GM18499 (cell line): ENCODE measurements around the gene EEF1AKMT2.
A peak's percentile ranks its signal among the peaks of the same experiment; 100 is the strongest.

Experiments used
- ATAC-seq: cut with Tn5 transposase; IDR thresholded peaks from one replicate; pipeline ENCODE4 v1.9.1; 2021; ENCODE audit warnings: moderate number of reproducible peaks; ENCODE audit not compliant: insufficient read depth, unreplicated experiment

The EEF1AKMT2 gene

GRCh38 chr10:124724279-124725027 is 67.2 kb downstream of the EEF1AKMT2 start:
- no peak for ATAC-seq

DNA sequence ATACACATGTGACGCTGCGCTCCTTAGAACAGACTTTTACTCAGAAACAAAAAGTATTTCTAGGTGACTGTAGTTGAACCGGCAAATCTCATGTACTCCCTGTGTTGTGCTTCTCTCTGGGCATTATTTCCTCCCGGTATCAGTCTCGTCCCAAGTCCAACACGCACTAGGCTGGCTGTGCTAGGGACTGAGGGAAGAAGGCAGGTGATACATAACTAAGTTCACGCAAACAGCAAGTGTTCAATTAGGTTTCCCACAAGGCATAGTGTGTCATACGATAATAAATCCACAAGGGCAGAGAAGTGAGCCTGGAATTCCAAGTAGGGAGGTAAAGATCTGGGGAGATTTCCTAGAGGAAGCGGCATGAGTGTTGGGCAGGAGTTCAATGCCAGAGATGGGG is 67.9 kb downstream of the EEF1AKMT2 start:
- no peak for ATAC-seq

DNA sequence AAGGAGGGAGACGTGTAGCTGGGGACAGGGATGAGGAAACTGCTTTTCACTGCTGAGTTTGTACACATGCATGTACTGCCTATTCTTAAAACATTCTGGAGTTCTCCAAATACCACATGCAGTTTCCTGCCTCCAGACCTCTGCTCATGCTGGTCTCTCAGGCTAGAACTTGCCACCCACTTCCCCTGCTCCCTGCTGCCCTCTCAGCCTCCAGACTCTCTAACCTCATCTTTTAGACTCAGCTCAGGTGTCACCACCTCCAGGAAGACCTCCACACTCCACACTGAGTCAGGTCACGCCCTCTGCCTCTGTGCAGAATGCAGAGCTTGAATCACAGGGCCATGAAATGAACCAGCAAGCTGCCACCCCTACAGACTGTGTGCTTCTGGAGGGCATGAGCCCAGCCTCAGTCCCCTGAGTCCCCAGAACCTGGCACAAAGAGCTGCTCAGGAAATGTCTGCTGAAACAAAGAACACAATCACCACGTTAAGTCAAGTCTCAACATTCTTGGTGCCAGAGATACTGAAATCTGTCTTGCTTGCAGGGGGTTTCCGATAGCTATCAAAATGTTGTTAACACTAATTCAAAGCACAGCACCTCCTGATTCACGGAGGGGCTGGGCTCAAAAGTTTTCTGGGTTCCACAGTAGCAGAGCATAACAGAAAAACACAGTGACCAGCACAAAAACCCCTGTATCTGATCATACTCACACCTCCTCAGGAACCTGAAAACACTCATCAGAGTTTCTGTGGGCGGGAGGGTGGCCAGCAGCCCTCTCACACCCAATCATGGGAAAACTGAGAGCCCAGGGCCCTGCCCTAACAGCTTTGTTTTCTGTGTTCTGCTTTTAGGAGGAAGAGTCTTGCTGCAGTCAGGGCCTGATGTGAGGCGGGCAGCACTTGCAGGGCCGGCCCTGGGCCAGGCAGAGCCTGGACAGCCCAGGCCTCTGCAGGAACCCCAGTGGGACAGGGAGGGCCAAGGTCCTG is 68.6 kb downstream of the EEF1AKMT2 start:
- peak; percentile 44 for ATAC-seq

- no peak for ATAC-seq
Observed at GRCh38 chr10:124721330-124722045, 70.2 kb downstream of the EEF1AKMT2 start.

DNA sequence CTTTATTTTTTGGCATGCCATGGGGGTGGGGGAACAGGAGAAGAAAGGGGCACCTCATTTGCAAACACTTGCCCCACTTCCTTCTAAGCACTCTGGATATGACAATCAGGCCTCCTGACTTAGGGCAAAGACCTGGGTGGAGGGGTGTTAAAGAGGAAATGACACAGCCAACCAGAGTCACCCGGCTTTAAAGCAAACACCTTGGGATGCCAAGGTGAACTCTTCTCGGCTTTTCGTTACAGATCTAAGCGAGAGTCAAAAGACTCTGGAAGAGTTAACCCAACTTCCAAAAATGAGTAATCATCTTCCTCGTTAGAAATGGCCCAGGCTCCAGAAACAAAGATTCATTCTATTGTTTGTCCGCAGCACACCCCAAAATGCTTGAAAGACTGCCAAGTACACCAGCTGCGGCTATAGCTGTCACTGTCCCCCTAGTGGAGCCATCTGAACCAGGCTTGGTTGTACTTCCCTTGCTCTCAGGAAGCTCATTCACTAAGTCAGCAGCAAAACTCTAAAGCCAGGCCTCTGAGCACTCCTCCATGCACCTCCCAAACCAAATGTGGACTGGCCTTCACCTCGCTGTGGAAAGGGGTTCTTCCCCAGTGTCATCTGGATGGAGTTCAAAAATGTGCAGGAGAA is 72.4 kb downstream of the EEF1AKMT2 start:
- no peak for ATAC-seq

- ATAC-seq, result no peak
Observed at GRCh38 chr10:124717911-124718741, 73.6 kb downstream of the EEF1AKMT2 start.

DNA sequence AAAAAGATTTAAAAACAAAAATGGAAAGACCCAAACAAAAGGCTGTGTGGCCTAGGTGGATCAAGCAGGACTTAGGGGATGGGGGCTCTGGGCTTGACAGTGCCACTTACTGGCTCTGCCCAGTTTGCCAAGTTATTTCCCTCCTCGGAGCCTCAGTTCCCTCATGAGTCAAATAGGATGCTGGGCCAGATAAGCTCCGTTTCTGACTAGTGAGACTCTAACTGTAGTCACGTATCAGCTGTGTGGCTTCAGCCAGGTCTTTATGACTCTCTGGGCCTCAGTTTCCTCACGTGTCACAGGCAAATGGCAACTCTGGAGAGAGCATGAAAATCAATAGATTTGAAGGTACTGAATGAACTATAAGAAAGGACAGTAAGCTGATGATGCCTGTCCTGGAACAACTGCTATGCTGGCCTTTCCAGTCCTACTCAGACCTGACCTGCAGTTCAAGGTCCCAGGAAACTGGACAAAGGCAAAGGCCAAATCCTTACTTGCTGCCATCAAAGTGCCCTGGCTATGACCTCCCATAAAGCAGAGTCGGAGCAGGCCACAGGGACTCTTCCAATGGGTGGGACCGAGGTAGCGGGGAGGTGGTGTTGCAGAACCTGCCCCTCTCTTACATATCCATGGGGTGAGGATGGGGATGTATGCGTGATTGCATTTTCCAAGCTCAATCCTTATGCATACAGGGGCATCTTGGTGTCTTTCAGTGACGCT is 74.5 kb downstream of the EEF1AKMT2 start:
- ATAC-seq, result no peak

DNA sequence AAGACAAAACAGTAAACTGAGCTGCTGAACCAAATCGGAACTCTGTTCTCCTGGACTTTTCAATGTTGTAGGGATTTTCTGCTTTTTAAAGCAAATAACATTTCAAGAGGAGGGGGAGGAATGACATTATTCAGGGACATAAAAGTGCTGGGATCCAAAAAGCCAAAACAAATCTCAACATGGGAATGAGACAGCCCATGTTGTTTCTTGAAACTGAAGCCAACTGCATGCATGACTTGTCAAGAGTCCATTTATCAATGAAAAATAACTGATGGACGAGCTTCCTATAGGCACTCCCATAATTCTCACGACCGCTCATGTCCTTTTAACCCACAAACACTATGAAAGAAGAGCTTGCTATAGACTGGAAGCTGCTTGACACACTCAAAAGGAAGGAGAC is 75.3 kb downstream of the EEF1AKMT2 start:
- no peak for ATAC-seq

DNA sequence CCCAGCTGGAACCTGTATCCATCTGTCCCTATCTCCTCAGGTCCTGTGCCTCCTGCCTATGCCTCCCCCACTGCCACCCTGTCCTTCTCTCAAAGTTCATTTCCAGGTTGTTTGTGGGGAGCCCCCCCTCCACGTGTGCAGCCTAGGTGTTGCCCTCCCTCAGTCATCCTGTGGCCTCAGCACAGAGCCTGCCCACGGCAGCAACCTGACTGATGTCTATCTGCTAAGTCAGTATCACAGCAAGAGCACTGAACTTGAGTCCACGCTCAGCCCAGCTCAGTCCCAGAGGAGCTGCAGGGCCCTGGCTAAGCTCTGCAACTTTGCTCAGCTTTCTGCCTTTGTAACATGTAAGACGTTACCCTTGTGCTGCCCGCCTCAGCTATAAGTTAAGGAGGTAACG is 76.2 kb downstream of the EEF1AKMT2 start:
- no peak for ATAC-seq

DNA sequence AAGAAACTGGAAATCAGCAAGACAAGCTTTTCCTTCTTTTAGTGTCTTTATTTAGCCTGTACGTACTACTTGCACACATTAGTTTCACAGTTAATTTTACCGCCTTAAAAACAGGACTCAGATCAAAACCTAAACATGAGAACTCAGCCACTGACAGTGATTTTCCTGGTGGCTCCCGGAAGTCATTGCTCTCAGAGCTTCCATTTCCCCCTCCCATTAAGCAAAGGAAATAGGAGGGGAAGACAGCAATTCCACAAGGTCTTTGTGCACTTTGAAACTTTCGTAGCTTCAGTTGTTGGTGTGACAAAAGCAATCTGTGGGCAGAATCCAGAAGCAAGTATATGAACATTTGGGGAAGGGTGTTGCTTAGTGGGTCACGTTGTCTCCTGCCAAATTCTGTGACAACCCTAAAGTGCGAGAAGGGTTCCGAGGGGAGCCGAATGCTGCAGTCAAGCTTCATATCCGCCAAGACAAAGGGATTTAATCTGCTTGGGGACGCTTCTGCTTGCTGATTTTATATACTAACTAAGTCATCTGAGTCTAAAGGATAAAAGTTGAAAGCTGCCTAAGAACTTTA is 77.9 kb downstream of the EEF1AKMT2 start:
- ATAC-seq, result no peak

DNA sequence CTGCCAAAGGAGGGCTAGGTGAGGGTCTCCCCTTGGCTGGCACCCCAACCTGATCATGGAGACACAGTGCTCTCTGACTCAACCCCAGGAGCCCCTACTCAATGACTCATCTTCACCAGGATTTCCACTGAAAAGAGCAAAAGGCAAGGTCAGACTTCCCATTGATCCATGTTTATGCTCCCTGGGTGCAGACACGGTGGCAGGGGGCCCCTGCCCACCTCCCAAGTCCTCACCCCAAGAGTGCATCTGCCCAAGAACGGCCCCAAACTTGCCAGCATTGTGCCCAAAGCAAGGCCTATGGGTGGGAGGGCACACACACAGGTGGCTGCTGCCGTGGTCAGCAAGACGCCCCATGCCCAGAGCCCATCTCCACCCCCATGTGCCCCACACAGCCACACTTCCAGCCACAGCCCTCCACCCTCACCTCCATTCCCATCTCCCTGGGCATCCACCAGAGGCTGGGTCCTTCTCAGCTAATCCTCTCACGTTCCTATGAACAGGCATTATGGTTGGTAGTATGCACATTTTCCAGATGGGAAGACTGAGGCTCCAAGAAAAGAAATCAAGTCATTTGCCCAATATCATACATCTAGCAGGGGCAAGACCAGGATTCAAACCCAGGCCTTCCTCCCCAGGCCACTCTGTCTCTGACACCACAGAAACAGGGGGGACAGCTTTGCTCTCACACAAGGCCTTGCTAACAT is 78.8 kb downstream of the EEF1AKMT2 start:
- no peak for ATAC-seq

GRCh38 chr10:124711145-124711544 is 80.5 kb downstream of the EEF1AKMT2 start:
- no peak for ATAC-seq

DNA sequence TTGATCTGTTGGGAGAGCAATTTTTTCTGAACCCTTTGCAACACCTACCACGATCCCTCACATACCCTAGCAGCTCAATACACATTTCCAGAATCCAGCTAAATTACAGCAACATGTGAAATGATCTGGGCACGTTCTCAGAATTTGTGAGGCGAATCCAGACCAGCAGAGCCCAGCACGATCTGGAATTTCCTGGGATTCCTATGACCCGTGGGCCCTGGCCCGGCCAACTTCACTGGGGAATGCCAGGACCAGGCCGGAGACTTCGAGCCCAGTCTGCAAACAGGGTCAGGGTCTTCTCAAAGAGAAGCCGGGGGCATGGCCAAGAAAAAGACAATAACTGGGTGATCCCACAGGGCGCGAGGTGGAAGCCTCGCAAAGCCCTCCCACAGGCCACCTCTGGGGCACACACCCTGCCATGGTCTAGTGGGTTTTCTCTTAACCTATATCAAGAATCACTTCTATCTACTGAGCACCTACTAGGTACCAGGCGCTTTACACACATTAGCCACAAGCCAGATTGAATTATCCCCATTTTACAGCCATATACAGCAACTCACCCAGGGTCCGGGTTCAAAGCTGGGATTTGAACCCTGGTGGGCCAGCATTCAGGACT is 81.3 kb downstream of the EEF1AKMT2 start:
- ATAC-seq, result no peak

DNA sequence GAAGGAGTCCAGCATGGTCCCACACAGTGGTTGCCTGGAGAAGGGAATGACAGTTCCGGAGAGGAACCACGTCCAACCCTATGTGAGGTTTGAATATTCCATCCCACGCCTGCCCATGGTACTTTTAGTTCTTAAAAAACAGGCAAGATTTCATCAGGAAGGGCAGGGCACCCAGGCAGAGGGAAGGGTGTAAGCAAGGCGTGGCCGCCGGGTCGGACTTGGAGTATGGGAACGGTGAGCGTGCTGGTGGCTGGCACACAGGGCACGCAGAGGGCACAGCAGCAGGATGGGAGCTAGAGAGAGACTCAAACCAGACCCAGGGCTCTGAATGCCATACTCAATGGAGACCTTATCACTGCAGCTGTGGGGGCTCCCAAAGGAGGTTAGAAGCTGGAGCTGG is 81.8 kb downstream of the EEF1AKMT2 start:
- no peak for ATAC-seq

GRCh38 chr10:124708922-124709520 is 82.7 kb downstream of the EEF1AKMT2 start:
- no peak for ATAC-seq

GRCh38 chr10:124708246-124708779 is 83.4 kb downstream of the EEF1AKMT2 start:
- no peak for ATAC-seq
